Skin of body (tissue), 2 donors: Measurements from ENCODE around the gene LRMDA. TPM values are rescaled to one million over a fixed set of nuclear protein-coding genes. Genes with fewer than 3 reads are reported as not detected.

ENCODE experiments used
- DNase-seq: peaks from one replicate; lab custom pipeline; 2025; lab: John Stamatoyannopoulos, UW
- total RNA-seq: library from RNA; depleted of rRNA; stranded (reverse); fragments of >200 nt; gene quantifications from one replicate; pipeline ENCODE4 v1.2.3, GENCODE V29; 2014

LRMDA gene
- total RNA-seq, 1 donor from 2014 or later, result 12.7 TPM

DNA sequence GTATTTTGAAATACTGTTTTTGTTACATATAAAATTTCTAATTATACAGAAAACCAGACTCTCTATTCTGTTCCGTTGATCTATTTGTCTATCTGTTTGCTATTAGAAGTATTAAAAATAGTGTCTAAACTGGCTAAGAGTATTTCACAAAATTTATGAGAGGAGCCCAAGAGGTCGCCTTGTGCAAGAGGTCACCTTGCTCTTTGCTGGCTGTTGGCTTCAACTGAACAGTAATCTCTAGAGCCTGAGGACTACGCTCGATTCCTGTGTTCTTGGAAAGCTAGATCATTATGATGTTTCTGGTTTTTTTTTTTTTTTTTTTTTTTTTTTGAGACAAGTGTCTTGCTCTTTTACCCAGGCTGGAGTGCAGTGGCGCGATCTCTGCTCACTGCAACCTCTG lies 428.6 kb downstream of the LRMDA start:
- no peak for DNase-seq

DNA sequence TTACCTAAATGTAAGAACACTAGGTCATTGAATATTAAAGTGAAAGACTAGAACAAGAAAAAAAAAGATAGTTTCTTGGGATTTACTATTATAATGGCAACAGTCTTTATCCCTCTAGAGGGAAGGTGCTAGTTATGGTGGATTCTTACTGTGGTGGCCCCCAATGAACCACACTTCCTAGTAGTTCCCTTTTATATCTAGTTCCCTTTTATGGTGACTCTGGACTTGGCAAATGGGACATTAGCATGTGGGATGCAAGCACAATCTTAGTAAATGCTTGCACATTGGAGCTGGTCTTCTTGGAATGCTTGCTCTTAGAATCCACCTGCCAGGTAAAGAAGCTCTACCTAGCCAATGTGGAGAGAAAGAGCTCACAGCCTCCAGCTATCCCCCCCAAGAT lies 430.2 kb downstream of the LRMDA start:
- no peak for DNase-seq

DNA sequence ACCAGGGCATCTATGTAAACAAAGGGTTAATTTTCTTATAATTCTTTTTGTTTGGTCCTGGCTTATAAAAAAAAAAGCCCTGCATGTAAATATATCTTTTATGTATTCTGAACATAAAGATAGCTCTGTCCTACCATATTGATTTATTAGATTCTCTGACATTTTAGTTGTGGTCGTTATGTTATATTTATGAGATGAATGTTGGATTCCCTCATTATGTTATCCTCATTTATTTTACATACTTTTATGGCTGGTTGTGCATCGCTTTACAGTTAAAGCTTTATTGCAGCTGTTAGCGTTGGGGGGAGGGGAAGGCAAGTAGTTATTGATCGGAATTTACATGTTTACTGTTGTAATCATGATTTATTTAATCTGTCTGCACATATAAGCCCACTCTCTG lies 431.5 kb downstream of the LRMDA start:
- no peak for DNase-seq

DNA sequence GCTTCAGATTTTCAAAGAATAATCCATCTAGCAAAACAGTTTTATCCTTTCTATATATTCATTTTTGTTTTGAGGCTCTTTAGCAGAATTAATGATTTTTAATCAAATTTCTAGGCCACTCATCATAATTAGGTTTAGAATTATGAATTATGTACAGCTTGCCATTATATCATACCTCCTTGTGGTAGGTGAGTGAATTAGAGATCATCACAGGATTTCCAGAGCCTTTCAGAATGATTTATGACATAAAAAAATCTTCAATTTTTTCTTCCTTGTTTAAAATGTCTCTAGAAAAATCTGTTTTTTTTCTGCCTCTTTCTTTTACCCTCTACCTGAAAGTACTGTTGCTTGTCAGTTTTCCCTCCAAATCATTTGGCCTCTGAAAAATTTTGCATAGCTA lies 433.3 kb downstream of the LRMDA start:
- DNase-seq, result no peak

DNA sequence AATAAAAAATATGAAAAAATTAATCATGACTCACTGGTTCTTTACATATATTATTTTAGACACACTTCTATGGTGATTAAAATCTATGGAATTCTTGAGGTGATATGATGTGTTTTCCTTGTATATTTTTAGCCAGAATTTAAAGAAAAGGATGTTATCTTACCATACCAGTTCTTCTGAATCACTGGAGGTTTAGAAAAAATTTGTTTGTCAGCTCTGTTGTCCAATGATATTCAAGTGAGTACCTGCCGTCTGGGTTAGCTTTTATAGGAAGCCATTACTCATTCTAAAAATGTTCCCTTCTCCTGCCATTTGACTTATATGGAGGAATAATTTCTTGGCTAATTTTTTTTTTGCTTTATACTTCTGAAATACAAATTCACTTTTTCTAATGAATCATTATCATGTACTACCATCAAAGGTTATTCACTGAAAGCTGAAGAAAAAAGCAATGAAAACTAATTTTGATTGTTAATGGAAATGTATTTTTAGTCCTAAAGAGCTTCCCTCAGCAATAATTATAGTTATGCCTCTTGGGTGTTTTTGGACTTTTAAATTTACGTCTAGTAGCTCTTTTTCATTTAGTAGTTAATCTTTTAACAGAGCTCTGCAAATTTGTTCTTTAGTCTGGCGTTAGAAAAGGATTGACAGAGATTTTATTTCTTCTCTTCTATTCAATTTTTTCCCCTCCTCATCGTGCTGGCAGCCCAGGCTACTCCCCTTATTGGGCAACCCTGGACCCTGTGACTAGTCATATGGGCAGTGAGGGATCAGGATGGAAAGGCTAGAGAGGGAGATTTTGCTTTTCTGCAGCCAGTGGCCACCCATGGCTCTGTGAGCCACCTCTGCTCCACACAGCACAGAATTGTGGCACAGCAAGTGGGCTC lies 434.2 kb downstream of the LRMDA start:
- no peak for DNase-seq

DNA sequence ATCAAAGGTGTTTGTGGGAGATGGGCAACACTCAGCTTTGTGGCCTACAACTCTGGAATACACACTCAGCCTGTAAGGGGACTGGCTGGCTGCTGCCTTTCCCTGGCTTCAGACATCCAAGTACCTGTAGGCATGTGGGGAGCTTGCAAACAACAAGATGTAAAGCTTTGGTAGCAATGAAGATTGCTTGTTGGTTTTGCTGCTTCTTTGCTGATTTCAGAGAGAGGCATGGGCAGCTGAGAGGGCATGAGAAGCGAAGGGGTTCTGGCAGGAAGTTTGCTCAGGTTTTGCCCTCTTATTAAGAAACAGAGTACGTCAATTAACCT lies 434.8 kb downstream of the LRMDA start:
- DNase-seq, result no peak

DNA sequence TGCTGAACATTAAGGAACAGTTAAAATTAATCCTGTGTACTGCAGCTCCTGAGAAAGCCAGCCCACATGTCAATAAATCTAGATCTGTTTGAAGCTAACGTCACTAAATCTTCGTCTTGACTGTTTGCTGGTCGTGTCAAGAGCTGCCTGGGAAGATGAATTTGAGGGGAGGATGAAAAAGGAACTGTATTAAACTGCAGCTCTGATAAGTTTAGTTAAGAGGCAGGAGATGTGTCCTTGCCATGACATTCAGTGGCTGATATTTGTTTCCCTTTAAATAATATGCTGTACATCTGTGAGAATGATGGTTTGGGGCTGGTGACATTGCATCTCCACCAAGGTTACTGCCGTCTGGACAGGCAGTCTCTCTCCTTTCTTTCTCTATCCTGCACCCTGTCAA lies 435.3 kb downstream of the LRMDA start:
- DNase-seq, result no peak

DNA sequence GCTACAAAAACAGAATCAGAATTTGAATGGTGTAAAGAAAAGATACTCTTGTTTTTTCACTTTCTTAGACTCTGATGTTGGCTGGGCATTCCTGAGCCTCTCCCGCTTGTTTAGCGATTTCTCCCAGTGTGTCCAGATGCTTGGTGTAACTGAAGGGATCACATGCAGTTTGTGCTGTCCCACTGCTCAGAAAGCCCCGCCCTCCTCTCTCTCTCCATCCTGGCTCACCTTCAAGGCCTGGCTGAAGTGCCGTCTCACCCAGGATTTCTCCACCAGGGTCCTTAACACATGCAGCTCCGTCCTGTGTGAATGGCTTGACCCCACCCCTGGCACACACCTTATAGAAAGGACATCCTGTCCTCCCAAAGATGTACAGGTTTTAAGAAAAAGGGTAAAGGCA lies 437.1 kb downstream of the LRMDA start:
- DNase-seq, result no peak

DNA sequence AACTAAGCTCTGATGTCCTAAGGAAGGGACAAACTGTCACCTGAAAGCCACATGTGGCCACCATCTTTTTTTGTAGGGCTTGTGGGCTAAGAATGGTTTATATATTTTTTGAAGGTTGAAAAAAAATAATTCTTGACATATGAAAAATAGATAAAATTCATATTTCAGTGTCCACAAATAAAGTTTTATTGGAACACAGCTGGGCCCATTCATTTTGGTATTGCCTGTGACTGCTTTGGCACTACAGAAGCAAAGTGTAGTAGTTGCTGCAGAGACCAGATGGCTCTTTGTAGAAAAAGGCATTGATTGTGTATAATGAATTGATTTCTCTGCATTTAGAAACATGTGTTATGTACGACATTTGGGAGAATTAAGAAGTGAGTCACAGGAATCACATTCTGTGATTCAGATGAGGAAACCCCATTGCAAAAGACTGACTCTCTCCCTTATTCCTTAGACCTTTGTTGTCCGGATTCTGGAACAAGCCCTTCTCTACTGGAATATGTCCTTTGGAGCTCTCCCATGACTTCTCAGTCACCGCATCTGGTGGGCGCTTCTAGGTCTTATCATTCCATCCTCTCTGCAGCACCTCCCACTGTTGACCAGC lies 438.7 kb downstream of the LRMDA start:
- DNase-seq, result no peak

DNA sequence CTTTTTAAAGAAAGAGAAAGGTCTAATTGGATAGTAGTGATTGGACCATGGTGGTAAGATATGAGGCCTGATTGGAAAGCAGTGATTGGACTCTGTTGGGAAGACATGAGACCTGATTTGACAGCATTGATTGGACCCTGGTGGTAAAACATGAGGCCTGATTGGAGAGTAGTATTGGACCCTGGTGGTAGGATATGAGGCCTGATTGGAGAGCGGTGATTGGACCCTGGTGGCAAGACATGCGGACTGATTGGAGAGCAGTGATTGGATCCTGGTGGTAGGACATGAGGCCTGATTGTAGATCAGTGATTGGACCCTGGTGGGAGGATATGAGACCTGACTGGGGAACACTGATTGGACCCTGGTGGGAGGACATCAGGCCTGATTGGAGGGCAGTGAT lies 444.3 kb downstream of the LRMDA start:
- DNase-seq, result no peak

DNA sequence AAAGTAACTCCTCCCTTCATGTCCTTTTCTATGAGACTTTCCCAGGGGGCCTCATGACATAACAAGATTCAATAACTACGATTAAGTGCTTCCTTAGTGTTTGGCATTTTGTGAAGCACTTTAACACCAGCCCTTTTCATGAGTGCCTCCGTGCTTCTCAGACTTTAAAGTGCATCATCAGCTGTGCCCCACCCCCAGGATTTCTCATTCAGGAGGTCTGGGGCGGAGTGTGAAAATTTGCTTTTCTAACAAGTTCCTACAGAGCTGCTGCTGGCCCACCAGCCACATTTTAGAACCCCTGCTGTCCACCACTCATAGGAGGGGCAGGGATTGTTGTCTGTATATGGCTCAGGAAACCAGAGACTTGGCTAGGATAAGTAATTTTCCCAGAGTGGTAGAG lies 445.3 kb downstream of the LRMDA start:
- DNase-seq, result no peak

DNA sequence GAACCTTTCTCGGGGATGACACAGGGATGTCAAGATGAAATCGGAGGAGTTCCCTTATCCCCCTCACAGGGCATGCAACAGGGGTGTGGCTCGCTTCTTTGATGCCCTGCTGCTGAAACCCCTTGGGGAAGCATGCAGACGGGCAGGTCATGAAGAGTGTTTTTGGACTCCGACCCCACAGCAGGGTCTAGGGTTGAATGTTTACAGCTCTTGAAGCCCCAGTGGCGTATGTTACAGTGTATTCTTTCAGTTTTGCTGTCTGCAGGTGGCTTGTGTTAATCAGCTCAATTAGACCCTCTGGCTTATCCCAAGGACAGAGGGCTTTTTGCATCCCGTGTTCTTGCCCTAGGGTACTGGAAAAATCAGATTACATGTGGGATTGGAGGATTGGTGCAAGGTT lies 446.5 kb downstream of the LRMDA start:
- DNase-seq, result no peak

DNA sequence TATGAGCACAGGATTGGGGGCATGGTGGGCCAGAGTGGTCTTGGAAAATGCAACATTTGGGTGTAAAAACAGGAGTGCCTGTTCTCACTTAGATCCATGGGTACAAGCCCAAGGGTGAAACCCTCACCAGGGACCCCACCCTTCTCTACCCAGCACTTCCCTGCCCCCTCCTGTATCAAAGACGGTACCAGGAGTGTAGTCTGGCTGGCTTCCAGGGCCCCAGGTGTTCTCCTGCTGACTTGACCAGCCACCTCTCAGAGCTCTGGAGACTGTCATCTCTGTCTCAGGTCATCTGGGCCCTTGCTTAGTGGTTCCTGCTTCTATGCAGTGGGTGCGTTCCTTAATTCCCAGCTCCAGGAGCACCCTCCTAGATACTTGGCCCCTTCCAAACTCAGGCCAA lies 447.2 kb downstream of the LRMDA start:
- no peak for DNase-seq

DNA sequence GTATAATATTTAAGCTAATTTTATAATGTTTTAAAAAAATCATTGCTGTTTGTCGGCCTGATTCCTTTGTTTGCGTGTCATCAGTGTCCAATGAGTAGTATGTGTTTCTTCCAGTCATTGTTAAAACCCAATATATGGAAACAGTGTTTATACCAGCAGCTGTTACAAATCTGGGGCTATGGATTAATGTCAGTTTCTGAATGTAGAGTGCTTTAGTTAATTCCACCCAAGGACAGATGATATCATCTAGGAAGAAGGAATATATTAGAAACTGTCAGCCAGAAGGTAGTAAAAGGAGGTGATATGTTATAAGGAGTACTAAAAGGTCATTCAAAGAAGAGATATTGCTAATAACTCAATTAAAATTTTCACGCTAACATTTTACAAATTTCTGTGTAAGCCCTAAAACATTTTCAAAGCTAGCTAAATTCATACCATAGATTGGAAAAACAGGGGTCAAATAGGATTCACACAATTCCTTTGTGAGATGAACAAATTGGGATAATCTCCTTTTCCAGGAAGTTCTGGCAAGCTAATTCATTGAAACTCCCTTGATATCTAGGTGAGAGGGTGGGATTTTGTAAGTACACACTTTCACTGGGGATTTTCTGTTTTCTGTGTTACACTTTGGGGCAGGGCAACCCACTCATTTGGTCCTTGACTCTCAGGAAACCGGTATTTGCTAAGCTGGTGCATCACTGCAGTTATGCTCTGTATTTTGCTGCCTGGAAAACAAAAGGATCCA lies 448.8 kb downstream of the LRMDA start:
- peak; percentile 70 for DNase-seq

DNA sequence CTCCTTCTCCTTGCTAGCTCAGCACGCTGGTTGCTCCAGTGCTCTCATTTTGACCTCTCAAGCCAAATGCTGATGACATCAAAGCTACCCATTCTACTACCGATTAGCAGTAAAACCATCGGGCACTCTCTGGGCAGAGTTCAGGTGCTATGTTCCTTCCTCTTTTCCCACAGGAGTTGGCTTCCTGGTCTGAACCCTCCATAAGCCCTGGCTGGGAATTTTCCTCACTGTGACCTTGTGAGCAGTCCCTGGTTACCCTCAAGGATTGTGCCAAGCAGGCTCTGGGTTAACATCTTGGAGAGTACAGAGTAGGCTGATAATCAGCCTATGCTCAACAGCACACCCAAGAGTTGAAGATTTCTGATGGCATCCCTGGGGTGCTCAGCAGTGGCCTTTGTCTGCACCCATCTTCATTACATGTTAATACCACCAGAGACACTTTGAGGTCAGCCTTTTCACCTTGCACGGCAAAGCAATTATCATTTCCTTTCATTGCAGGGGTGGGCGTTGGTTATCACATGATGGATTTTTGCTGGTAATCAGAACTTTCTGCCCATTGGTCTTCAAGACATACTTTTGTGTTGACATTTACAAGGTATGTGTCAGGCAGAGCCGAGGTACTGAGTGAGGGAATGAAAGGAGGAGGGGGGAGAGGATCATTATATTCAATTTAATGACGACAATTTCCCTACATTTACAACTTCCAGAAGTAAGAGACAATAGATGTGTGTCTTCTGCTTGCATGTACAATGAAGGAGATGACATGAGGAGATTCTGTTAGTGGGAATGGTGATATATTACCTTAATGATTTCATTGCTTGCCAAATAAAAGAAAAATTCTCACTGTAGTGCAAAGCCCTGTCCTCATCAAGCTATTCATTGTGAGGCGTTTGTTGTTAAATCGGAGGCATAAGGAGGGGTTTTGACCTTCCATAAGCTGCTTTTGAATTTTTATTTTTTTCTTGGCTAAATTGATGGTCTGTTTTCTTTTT lies 452.0 kb downstream of the LRMDA start:
- DNase-seq, result no peak

DNA sequence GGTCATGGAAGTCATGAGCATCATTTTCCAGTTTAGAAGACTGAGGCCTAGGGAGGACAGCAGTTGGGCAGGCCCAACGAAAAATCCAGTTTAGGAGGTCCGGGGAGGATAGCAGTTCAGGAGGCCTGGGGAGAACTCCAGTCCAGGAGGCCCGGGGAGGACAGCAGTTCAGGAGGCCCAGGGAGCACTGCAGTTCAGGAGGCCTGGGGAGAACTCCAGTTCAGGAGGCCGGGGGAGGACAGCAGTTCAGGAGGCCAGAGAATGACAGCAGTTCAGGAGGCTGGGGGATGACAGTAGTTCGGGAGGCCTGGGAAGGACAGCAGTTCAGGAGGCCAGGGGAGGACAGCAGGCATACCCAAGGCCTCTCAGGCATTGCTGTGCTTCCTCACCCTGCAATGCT lies 453.4 kb downstream of the LRMDA start:
- no peak for DNase-seq

DNA sequence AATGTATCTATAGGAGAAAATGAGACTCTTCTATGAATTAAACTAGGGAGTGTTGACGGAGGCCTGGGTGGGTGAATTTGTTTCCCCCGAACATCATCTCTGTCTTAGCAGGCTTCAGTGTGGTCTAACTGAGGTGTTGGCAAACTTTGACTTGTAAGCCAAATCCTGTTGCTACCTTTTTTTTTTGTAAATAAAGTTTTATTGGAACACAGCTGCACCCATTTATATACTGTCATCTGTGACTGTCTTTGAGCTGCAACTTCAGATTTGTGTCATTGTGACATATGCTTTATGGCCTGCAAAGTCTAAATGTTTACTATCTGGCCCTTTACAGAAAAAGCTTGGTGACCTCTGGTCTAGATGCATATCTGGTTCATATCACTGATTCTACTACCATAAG lies 455.9 kb downstream of the LRMDA start:
- DNase-seq, result no peak

DNA sequence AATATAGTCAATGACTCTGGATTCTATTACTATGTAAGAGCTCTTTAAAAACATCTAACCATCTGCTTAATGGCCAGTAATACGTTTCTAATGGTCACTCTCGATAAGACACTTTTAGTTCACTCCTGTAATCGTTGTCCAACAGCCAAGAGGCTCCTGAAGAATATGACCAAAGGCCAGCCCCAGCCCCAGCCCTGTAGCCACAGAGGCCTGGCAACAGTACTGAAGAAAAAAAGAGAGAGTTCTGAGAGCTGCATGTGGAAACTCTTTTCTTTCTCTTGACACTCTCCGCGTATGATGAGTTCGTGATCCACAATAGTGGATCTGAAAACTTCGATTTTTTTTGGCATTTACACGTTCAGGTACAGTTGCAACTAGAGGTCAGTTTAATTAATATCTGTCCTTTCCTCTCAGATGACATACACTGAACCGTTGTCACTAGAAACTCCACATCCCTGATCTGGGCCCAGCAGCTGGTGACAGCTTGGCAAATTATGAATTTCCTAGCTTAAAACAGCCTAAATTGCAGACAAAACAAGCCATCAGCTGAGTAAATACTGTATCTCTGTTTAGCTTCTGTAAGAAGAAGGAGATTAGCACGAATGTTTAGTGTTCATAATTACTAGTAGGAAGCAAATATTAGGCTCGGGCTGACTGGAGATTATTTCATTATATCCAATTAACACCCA lies 456.7 kb downstream of the LRMDA start:
- DNase-seq, result no peak

DNA sequence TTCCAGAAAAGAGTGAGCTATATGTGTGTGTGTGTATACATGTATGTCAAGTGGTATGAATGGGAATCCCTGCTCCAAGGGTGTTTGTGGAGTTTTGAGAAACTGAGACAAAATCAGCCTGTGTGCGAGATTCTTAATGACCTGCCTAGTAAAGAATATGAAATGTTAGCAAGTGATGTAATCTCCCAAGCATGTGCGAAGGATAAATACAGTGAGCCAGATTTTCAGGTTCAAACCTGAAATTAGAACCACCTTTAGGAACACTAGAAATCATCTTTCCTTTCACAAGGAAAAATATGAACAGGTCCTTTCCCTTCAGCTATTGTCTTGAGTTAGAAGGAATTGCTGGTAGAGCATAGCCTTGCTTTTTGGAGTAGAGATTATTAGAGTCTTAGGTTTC lies 457.6 kb downstream of the LRMDA start:
- no peak for DNase-seq

DNA sequence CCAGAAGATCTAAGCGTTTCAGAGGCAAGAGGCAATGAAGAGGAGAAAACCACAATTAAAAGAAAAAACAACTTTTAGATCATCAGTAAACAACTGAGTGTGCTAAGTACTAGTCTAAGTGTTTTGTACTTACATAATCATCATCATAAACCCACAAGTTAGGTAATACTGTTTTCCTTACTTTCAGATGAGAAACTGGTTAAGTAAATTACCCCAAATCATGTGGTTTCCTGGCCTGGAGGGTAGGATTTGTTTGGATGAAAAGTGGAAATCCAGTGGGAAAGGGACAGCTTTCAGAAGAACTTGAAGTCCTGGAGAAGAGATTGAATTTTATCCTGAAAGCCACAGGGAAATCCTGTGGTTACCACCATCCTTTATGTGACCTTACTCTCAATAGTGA lies 463.3 kb downstream of the LRMDA start:
- DNase-seq, result no peak

DNA sequence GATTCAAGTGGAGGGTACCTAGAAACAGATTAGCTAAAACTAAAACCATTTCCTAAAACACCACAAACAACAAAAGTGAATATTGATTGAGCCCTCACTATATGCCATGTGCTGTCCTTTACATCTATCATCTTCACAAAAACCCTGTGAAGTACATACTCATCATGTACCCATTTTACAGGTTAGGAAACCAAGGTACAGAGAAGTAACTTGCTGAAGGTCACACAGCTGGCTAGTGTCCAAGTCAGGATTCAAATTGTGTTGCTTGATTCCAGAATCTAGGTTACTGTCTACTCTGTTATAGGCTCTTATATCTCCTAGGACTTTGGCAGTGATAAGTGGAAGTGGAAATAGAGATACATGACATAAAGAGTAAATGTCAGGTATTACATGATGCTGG lies 463.8 kb downstream of the LRMDA start:
- DNase-seq, result no peak
